NT2/D1 (cell line): ENCODE results near the gene NSUN6.

Experiments
- SUZ12 ChIP-seq: IDR thresholded peaks from 2 replicates; pipeline ENCODE4 v1.6.1; 2011; ENCODE audit not compliant: insufficient read length, insufficient read depth; ENCODE audit errors: extremely low read depth
- YY1 ChIP-seq: IDR thresholded peaks from 2 replicates; pipeline ENCODE4 v1.6.1; 2011; ENCODE audit not compliant: insufficient read length, insufficient read depth
- ZNF274 ChIP-seq: IDR thresholded peaks from 2 replicates; pipeline ENCODE4 v1.6.1; 2011; ENCODE audit warnings: mild to moderate bottlenecking, low read depth, low read length

DNA sequence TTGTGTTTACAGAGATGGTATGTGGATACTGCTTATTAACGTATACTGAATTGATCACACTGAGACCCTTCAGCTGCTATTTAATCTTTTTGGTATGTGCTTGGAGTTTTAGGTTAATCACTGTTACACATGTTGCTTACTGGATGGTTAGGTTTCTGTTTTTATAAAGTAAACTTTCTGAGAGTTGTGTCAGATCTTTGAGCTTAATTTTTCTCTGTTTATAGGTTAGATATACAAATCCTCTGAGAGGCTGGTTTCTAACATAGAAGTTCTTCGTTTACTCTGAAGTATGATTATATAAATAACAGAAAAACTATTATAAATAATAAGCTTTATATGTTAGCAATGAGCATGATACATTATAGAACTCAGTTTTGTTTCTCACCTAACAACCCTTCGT is 123.1 kb downstream of the NSUN6 start:
- TF ChIP-seq YY1, result no peak
- no peak for TF ChIP-seq ZNF274
- no peak for TF ChIP-seq SUZ12
